AG04450 (cell line): Measurements from ENCODE around the gene RIPOR2. TPM values are rescaled to one million over a fixed set of nuclear protein-coding genes. Genes with fewer than 3 reads are reported as not detected.
A peak's percentile ranks its signal among the peaks of the same experiment; 100 is the strongest.

Experiments used
- CTCF ChIA-PET: fragments of 300-600, 350-600 bp; formaldehyde crosslinking; extraction: SDS; loops from one replicate; lab custom pipeline; 2022; ENCODE audit warnings: antibody characterized with exemption, inconsistent platforms; lab: Charles Lee
- POLR2A ChIA-PET: fragments of 350-600 bp; formaldehyde crosslinking; extraction: SDS; loops from one replicate; lab custom pipeline; 2021; ENCODE audit warnings: antibody characterized with exemption, inconsistent platforms; lab: Yijun Ruan, JAX
- DNase-seq: peaks from one replicate; pipeline ENCODE4 v3.0.0-alpha.2; 2011; ENCODE audit warnings: low read depth, low spot score
- H3K27ac ChIP-seq: one replicate; pipeline ENCODE4 v1.5.1; 2012; ENCODE audit warnings: low read depth, low read length, control low read depth
- H3K27me3 ChIP-seq: one replicate; pipeline ENCODE4 v1.6.0; 2012; ENCODE audit warnings: low read length; ENCODE audit not compliant: control insufficient read depth, insufficient read depth
- H3K4me3 ChIP-seq: 2 replicates; pipeline ENCODE4 v1.5.1; 2011; ENCODE audit warnings: mild to moderate bottlenecking, low read depth, low read length, control low read depth
- H3K9me3 ChIP-seq: 2 replicates; pipeline ENCODE4 v1.5.1; 2012; ENCODE audit warnings: low read length; ENCODE audit not compliant: control insufficient read depth, insufficient read depth
- polyA plus RNA-seq: library from polyadenylated mRNA; depleted of rRNA; stranded (reverse); fragments of >200 nt; gene quantifications from 2 replicates; pipeline ENCODE4 v1.2.3, GENCODE V29; 2011
- TF ChIP-seq, protein P1 (sequence below): IDR thresholded peaks from 2 replicates; pipeline ENCODE4 v1.5.1; 2011; ENCODE audit warnings: low read depth, low read length, control low read depth, inconsistent platforms

RIPOR2 gene
- polyA plus RNA-seq, 1 experiment = 7.3 TPM

DNA sequence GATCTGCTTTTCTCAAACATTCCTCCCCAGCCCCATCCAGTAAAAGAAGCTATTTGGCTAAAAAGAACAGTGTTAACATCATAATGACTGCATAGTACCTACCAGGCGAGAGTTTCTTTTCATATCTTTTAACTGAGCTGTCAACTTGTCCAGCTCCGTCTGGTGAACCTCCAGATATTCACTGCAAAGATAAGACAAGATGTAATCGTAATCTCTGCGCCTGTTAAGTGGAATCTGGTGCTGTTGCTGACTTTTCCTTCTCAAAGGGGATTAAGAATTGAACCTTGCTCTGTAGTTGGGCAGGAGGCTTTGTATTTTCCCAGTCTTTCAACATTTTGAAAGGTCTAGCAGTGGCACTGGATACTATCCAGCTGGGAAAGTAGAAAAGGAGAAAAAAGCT lies 63.0 kb downstream of the RIPOR2 start:
- no peaks in the 10 kb centered on the region for H3K27me3 ChIP-seq
- CTCF ChIA-PET = interaction anchor here (0.9 to 1.3 kb wide), 5 partner anchors 11 to 198 kb away, joined by 3 to 4 read pairs (median 3); no protein-coding TSS in a partner anchor
- H3K4me3 ChIP-seq = no peak overlapping the region
- TF ChIP-seq, protein P1, sequence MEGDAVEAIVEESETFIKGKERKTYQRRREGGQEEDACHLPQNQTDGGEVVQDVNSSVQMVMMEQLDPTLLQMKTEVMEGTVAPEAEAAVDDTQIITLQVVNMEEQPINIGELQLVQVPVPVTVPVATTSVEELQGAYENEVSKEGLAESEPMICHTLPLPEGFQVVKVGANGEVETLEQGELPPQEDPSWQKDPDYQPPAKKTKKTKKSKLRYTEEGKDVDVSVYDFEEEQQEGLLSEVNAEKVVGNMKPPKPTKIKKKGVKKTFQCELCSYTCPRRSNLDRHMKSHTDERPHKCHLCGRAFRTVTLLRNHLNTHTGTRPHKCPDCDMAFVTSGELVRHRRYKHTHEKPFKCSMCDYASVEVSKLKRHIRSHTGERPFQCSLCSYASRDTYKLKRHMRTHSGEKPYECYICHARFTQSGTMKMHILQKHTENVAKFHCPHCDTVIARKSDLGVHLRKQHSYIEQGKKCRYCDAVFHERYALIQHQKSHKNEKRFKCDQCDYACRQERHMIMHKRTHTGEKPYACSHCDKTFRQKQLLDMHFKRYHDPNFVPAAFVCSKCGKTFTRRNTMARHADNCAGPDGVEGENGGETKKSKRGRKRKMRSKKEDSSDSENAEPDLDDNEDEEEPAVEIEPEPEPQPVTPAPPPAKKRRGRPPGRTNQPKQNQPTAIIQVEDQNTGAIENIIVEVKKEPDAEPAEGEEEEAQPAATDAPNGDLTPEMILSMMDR = no peak
- DNase-seq = no peak
- no peak overlapping the region for H3K27ac ChIP-seq
- peaks cover 12% of the 10 kb centered on the region for H3K9me3 ChIP-seq
- POLR2A ChIA-PET = no interaction called here

DNA sequence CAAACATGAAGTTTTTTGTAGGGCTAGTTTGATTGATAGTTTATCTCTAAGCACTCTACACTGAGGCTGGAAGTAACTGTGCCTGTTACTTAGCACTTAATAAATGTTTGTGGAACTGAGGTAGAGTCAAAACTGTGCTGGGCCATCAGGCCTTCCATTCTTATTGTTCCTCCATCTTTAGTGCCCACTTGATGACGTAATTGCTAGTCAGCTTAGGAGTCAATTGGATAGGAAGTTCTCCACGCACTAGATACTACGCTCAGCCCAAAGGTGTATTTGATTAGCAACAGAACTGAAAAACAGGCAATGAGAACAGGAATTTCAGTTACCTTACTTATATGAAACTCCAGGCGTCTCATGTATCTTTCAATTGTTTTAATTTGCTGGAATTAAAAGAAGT lies 67.0 kb downstream of the RIPOR2 start:
- no peak for DNase-seq
- Histone ChIP-seq H3K9me3 (no peaks in the 10 kb centered on the region), H3K4me3 (no peak overlapping the region), H3K27ac (no peak overlapping the region), H3K27me3 (no peaks in the 10 kb centered on the region)
- TF ChIP-seq, protein P1 = no peak
- CTCF ChIA-PET = interaction anchor here (1.3 kb wide), 1 partner anchor 11 kb away, joined by 5 read pairs; no protein-coding TSS in a partner anchor
- POLR2A ChIA-PET = no interaction called here

DNA sequence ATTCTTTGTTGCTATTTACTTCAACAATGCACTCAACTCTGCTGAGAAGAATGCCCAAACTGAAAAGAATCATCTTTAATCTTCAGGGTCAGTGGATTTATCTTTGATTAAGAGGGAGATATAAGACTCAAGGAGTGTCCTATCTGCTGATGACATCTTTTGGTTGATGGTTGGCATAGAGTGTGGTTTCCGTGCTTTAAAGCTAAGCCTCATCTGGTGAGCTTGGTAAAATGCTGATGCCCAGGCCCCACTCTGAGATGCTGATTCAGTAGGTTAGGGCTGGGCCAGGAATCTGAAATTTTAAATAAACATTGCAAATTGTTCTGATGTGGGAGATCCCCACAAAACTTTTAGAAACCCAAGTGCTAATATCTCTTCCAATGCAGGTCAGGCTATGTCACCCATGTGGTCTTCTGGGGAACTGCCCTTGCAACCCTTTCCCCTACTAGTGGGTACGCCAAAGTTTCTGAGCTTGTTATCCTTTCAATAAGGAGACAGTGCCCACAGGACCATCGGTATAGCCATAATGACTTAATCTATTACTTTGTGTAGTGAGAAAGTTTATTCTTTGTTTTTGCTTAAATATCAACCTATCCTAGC lies 68.6 kb downstream of the RIPOR2 start:
- POLR2A ChIA-PET = no interaction called here

DNA sequence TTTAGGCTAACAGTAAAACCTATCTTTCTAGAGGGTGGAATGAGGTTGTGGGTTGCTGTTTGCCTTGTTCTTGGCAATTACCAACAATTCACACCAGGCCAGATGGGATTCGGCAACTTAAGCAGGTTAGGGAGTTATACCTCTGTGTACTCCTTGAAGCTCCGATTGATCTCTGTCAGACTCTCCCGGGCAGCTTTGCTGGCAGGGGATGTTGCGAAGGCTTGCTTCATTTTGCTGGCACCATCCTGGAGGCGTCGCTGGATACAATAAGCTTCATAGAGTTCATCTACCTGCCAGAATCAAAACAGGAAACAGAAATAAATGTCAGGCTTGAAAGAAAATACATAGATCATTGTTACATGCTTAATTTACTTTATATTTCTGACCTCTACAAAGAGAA lies 70.6 kb downstream of the RIPOR2 start:
- no peaks in the 10 kb centered on the region for H3K27me3 ChIP-seq
- no peak overlapping the region for H3K4me3 ChIP-seq
- no peaks in the 10 kb centered on the region for H3K9me3 ChIP-seq
- CTCF ChIA-PET = interaction anchor here (0.6 to 2.2 kb wide), 4 partner anchors 9 to 229 kb away, joined by 3 to 7 read pairs (median 4); no protein-coding TSS in a partner anchor
- H3K27ac ChIP-seq = no peak overlapping the region
- TF ChIP-seq, protein P1 = no peak
- POLR2A ChIA-PET = interaction anchor here (0.6 kb wide), 1 partner anchor 157 kb away, joined by 3 read pairs; no protein-coding TSS in a partner anchor
- no peak for DNase-seq

More for the DNA sequence above, 68.6 kb downstream of the RIPOR2 start:
- TF ChIP-seq, protein P1 = no peak
- no peaks in the 10 kb centered on the region for H3K9me3 ChIP-seq
- CTCF ChIA-PET = interaction anchor here (1.0 to 1.4 kb wide), 3 partner anchors 10 to 204 kb away, joined by 3 to 4 read pairs (median 4); no protein-coding TSS in a partner anchor
- DNase-seq = no peak
- no peak overlapping the region for H3K27ac ChIP-seq
- H3K27me3 ChIP-seq = no peaks in the 10 kb centered on the region
- no peak overlapping the region for H3K4me3 ChIP-seq

DNA sequence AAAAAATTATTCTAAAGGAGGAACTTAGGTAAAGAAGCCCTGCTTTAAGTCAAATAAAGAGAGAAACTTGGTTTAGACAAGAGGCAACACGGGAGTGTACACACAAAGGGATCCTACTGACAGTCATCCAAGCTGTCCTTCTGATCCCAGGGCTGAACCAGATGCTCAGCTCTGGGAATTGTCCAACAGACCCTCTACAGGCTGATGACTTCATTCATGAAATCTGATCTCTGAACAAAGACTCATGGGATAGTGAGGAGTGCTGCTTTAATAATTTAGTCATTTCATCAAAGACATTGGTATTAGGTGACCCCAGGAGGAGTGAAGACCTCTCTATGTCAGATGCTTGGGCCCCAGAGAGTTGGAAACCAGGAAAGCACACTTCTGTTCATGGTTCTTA lies 71.4 kb downstream of the RIPOR2 start:
- POLR2A ChIA-PET = no interaction called here
- H3K27ac ChIP-seq = no peak overlapping the region
- TF ChIP-seq, protein P1 = no peak
- peak; percentile 26 for DNase-seq
- H3K4me3 ChIP-seq = no peak overlapping the region
- H3K9me3 ChIP-seq = no peaks in the 10 kb centered on the region
- no peaks in the 10 kb centered on the region for H3K27me3 ChIP-seq
- CTCF ChIA-PET = interaction anchor here (1.6 to 2.2 kb wide), 2 partner anchors 8 to 154 kb away, joined by 6 to 7 read pairs; no protein-coding TSS in a partner anchor
